GM21619 (cell line): ENCODE data around the gene SHISA4.
"Not testable (repeated sequence)": the region's sequence is repeated elsewhere in the genome, so short reads cannot be mapped to it uniquely, and the experiment has no call there.

Experiments
- ATAC-seq: cut with Tn5 transposase; IDR thresholded peaks from one replicate; pipeline ENCODE4 v1.9.1; 2021; ENCODE audit not compliant: unreplicated experiment

SHISA4 gene, protein sequence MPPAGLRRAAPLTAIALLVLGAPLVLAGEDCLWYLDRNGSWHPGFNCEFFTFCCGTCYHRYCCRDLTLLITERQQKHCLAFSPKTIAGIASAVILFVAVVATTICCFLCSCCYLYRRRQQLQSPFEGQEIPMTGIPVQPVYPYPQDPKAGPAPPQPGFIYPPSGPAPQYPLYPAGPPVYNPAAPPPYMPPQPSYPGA

GRCh38 chr1:201888282-201889089 is at the start of gene SHISA4:
TSS of gene SHISA4 (plus strand) at chr1:201888898. CDS start at chr1:201888995, 97 bp downstream.
- ATAC-seq = no peak

- not testable (repeated sequence) for ATAC-seq
Observed at GRCh38 chr1:201839089-201839488, 49.6 kb upstream of the SHISA4 start.

DNA sequence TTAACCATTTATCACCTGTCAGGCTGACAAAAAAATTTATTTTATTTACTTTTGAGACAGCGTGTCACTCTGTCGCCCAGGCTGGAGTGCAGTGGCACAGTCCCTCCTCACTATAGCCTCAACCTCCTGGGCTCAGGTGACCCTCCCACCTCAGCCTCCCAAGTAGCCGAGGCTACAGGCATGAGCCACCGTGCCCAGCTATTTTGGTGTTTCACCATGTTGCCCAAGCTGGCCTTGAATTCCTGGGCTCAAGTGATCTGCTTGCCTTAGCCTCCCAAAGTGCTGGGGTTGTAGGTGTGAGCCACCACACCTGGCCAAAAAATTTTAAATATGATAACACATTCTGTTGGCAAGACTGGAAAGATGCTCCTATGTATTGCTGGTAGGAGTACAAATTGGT is 48.6 kb upstream of the SHISA4 start:
- ATAC-seq = no peak

DNA sequence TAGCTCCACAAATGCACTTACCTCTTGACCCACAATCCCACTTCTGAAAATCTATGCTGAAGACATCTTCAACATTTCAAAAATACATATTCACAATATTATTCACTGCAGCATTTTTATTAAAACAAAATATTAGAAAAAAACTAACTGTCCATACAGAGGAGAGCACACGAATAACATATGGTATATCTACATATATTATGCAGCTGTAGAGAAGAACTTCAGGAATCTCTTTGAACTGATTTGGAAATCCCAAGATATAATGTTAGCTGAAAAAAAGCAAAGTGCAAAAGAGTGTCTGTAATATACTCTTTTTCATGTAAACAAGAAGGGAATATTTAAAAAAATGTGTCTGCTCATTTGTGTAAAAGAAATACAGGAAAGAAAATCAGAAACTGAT is 48.2 kb upstream of the SHISA4 start:
- ATAC-seq = no peak

DNA sequence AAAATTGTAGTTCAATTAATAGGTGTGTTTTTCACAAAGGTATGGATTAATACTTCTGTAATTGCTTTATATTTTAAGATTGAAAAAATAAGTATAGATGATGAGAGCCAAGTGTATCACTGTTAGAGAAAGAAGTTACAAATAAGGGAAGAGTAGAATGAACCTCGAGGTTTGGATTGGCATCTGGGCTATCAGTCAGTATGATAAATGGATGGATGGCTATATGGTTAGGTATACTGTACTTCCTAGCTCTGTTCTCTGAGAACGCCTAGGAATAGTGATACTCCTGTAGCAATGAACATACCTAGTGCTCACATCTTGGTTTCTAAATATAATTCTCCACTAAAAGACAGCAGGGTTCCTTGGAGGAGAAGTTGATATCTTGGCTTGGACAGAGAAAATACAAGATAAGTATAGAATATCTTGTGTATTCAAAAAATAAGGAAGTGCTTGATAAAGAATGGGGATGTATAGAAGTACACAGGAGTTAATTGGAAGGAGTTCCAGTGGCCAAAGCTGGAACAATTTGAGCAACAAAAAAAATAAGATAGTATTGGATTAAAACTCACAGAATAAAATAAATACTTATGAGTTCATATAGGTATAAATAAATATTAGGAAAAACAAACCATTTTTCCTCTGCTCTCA is 47.3 kb upstream of the SHISA4 start:
- no peak for ATAC-seq

- ATAC-seq = no peak
Observed at GRCh38 chr1:201842472-201843027, 46.1 kb upstream of the SHISA4 start.

GRCh38 chr1:201845331-201846083 is 43.2 kb upstream of the SHISA4 start:
- ATAC-seq = no peak

DNA sequence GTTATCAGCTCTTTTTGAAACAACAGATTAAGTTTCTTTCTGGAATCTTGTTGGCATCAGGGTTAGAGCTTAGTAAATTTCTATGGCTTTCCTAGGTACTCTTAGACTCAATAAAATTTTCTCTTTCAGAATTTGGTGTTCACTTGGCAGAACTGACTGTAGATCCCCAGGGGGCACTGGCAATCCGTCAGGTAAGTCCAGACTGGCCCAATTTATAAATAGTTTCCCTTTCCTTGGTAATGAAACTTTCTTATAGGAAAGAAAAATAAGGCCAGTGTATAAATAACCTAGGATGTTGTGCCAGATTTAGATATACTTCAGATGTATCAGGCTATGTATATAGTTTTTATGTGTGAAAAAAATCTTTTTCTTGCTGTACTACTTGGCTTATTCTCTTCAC is 41.5 kb upstream of the SHISA4 start:
- no peak for ATAC-seq

- ATAC-seq = no peak
Observed at GRCh38 chr1:201848230-201848629, 40.5 kb upstream of the SHISA4 start.

- no peak for ATAC-seq
Observed at GRCh38 chr1:201849372-201850052, 39.2 kb upstream of the SHISA4 start.

- ATAC-seq = no peak
Observed at GRCh38 chr1:201850053-201850397, 38.7 kb upstream of the SHISA4 start.

DNA sequence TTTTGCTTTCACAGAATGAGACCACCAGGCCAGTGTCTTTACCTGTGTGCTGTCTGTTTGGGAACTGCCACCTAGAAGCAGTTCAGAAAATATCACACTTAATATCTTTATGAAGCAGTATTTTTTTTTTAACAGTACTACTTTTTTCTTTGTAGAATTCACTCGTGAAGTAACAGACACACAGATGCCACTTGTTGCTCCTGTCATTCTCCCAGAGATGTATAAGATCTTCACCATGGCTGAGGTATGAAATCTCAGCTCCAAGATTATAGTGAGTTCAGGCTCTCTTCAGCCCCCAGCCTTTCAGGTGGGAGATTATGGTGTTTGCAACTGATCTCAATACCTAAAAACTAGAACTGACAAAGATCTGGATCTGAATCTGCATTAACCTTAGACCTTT is 36.7 kb upstream of the SHISA4 start:
- no peak for ATAC-seq

DNA sequence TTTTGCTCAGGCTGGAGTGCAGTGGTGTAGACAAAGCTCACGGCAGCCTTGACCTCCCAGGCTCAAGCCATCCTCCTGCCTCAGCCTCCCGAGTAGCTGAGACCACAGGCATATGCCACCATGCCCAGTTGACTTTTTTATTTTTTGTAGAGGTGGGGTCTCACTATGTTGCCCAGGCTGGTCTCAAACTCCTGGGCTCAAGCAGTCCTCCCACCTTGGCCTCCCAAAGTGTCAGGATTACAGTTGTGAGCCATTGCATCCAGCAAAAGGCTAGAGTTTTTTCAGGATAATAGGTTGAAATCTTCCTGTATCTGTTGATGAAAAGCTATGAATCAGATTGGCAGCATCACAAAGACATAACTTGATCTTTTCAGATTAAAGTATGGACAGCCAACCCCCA is 32.0 kb upstream of the SHISA4 start:
- not testable (repeated sequence) for ATAC-seq

GRCh38 chr1:201859424-201859823 is 29.3 kb upstream of the SHISA4 start:
- no peak for ATAC-seq

DNA sequence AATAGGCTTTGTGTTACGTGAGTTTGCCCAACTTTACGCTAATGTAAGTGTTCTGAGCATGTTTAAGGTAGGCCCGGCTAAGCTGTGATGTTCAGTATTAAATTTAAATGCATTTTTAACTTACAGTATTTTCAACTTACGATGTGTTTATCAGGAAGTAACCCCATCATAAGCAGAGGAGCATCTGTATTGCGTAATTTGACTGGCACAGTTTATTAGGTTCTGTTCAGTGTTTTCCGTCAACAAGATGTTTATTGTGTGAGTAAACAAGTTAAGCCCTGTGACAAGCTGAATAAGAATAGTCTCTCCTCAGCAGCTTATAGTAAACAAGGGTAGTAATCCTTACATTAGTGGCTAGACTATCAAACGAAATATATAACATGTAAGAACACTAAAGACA is 27.2 kb upstream of the SHISA4 start:
- ATAC-seq = no peak

DNA sequence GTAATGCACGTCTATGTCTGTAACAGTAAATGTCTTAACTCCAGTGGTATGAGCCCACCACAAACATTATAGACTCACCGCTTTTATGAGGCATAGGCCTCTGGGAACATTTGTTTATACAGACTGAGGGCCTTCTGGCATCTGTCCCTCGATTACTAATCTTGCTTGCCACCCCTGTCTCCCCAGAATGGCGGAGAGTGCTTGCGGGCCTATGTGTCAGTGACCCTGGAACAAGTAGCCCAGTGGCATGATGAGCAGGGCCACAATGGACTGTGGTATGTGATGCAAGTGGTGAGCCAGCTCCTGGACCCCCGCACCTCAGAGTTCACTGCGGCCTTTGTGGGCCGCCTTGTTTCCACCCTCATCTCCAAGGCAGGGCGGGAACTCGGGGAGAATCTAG is 18.3 kb upstream of the SHISA4 start:
- ATAC-seq = no peak

DNA sequence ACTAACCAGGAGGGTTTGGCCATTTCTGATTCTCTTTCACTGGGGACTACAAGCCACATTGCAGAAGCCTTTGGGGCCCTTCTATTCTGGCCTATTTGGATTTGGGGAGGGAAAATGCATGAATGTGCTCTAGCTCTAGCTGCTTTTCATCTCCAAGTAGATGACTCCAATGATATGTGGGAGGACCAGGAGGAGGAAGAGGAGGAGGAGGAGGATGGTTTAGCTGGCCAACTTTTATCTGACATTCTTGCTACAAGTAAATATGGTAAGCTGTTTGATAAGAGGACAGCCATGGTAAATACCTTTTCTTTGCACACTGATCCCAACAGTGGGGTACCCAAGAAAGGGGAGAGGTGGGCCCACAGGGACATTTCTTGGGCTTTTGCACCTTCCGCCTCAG is 14.0 kb upstream of the SHISA4 start:
- no peak for ATAC-seq

GRCh38 chr1:201876148-201876818 is 12.4 kb upstream of the SHISA4 start:
- no peak for ATAC-seq

DNA sequence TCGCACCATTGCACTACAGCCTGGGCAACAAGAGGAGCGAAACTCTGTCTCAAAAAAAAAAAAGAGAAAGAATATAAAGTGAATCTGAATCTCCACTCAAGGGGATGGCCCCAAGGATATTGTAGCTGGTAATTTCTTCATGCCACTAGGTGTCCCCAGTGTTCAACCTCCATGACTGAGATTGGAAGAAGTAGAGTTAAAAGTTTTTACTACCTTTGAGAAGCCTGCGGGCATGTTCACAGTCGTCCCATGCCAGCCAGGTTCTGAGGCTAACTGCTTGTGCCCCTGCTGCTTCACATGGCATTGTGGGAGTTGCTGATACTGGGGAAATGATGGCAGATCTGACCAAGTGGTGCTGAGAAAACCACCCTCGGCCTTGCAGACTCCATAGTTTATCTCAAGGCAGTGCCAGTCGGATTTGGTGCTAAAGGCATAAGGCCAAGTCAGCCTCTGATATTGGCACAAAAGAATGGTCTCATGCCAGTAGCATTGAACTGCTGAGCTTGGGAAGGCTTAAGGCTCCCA is 10.8 kb upstream of the SHISA4 start:
- ATAC-seq = no peak
